Heart left ventricle (tissue), 16 donors: ENCODE data around the gene PLXNC1. TPM values are rescaled to one million over a fixed set of nuclear protein-coding genes. Genes with fewer than 3 reads are reported as not detected.

Source experiments
- ATAC-seq, 4 donors: fragments of 200-7000 bp; cut with Tn5 transposase; one replicate each; pipeline ENCODE4 v1.9.1; 2020 to 2022; ENCODE audit warnings: moderate library complexity in 4 of 4, mild to moderate bottlenecking in 3 of 4, moderate number of reproducible peaks in 1 of 4
- DNase-seq, 5 donors: peaks; one replicate each; pipeline ENCODE4 v3.0.0-alpha.2; 2020
- H3K27ac ChIP-seq, 12 donors: fragments of 200-600 bp; sonication (generic) in 4 of 12; one replicate each; pipeline versions ENCODE4 v1.5.0 to v1.8.0; 2016 to 2022; ENCODE audit warnings: mild to moderate bottlenecking in 2 of 12
- H3K27me3 ChIP-seq, 9 donors: fragments of 200-600 bp; sonication (generic) in 2 of 9; one replicate each; pipeline versions ENCODE4 v1.5.1 to v1.8.0; 2016 to 2022; ENCODE audit warnings: mild to moderate bottlenecking in 3 of 9
- H3K36me3 ChIP-seq, 9 donors: fragments of 200-600 bp; sonication (generic) in 2 of 9; one replicate each; pipeline versions ENCODE4 v1.5.0 to v1.8.0; 2018 to 2022; ENCODE audit warnings: mild to moderate bottlenecking in 2 of 9
- H3K4me1 ChIP-seq, 12 donors: fragments of 200-600 bp; sonication (generic) in 4 of 12; one replicate each; pipeline versions ENCODE4 v1.5.0 to v1.8.0; 2016 to 2022; ENCODE audit warnings: mild to moderate bottlenecking in 3 of 12
- H3K4me3 ChIP-seq, 12 donors: fragments of 200-600 bp; sonication (generic) in 4 of 12; one replicate each; pipeline versions ENCODE4 v1.5.0 to v1.8.0; 2017 to 2022; ENCODE audit warnings: mild to moderate bottlenecking in 9 of 12, moderate library complexity in 4 of 12
- H3K9me3 ChIP-seq, 12 donors: fragments of 200-600 bp; sonication (generic) in 4 of 12; one replicate each; pipeline versions ENCODE4 v1.5.0 to v1.8.0; 2016 to 2022; ENCODE audit warnings: mild to moderate bottlenecking in 1 of 12
- CTCF ChIP-seq, 12 donors: fragments of 200-600 bp; sonication (generic) in 4 of 12; IDR thresholded peaks; one replicate each; pipeline versions ENCODE4 v1.5.0 to v1.8.0; 2018 to 2022; ENCODE audit warnings: antibody characterized with exemption in 12 of 12, mild to moderate bottlenecking in 5 of 12
- POLR2A ChIP-seq, 2 donors: fragments of 450-650 bp; IDR thresholded peaks; one replicate each; pipeline ENCODE4 v1.6.1; 2017; ENCODE audit warnings: antibody characterized with exemption in 2 of 2, mild to moderate bottlenecking in 2 of 2, moderate library complexity in 2 of 2
- WGBS, 4 donors: extraction: QIAGEN DNeasy Blood & Tissue Kit in 2 of 4; methylation state at CpG; one replicate each; pipeline versions ENCODE4 v1.1.5 to v1.1.7; 2013 to 2018; 5-methylcytosine and 5-hydroxymethylcytosine counted together
- intact Hi-C, 10 donors: fragments of 100-400 bp; cut with DNase I; formaldehyde crosslinking; loops; one replicate each; pipeline versions ENCODE4 v1.11.1 to v1.14.2; 2022
- polyA plus RNA-seq, 2 donors: library from polyadenylated mRNA; stranded (reverse); fragments of 200-250 nt; gene quantifications; one replicate each; pipeline ENCODE4 v1.2.3, GENCODE V29; 2013
- total RNA-seq, 9 donors: library from RNA; depleted of rRNA in 2 of 9; stranded (reverse); fragments of >200 nt in 2 of 9; fragmentation: NEBNext Ultra II Directional in 3 of 9; extraction: Animal tissue kit (Norgen Biotek cat#: 25700) in 3 of 9; gene quantifications; one replicate each; pipeline versions ENCODE4 v1.1.0 to v1.2.4, GENCODE V29; 2016 to 2023
- donor health status: ischemic (EF 13 %, LVEDD 7.1; RV severe dilation, severe dysfunction).
- donor health status: healthy with polysubstance abuse.
- donor health status: DM: no; HTN: yes; CAD: no.
- donor health status: DM: no; HTN: no; CAD: no.
- donor health status: ischemic (EF 25% LVEDD 6.9; RV normal size, moderate dysfunction).
- donor health status: ischemic (EF 25% LVEDD 5.7; RV mildly dilated, moderate dysfunction).
- donor health status: healthy.
- donor health status: DM: yes; HTN: yes; CAD: no.
- donor health status: ischemic (EF 35%, LVEDD 5.7; RV mildly dilated, moderate dysfunction).
- donor health status: nonischemic (EF 11% LVEDD 7.7; RV severe dilation, severe dysfunction).
- donor health status: DM: yes; HTN: yes; CAD: no.
- donor health status: PGD.
- donor health status: ischemic (EF 29% LVEDD 5.4; RV normal size, mild dysfunction).
- donor health status: nonischemic (EF 23%, LVEDD 6.1; RV moderate dilation, normal function).

The PLXNC1 gene
- total and polyA plus RNA-seq, 11 donors: 0.84 to 18.4 (median 3.1) TPM

- no peak overlapping the region for H3K27ac ChIP-seq
- DNase-seq (no peak), ATAC-seq (no peak)
- intact Hi-C loops: no loop called here
- no peaks in the 10 kb centered on the region for H3K9me3 ChIP-seq
- no peak overlapping the region for H3K4me3 ChIP-seq
- H3K27me3 ChIP-seq: no peaks in the 10 kb centered on the region
- H3K4me1 ChIP-seq: no peaks in the 10 kb centered on the region
- H3K36me3 ChIP-seq: peaks cover 0 to 21% (median 0%) of the 10 kb centered on the region in 9 donors
- 59 to 98% (median 97%) methylated on average over 2 of the region's 2 CpGs for WGBS, 4 donors
- TF ChIP-seq CTCF (IDR thresholded peaks at IDR 0.05): no peak
These were observed 71.4 kb downstream of the PLXNC1 start for GRCh38 chr12:94219622-94220302.

GRCh38 chr12:94220804-94221203 lies 72.4 kb downstream of the PLXNC1 start:
- ATAC-seq: no peak
- intact Hi-C loops: no loop called here
- 92 to 97% (median 96%) methylated on average over 4 to 5 of the region's 5 CpGs for WGBS, 4 donors
- no peak overlapping the region for H3K27ac ChIP-seq
- H3K9me3 ChIP-seq: no peaks in the 10 kb centered on the region
- H3K27me3 ChIP-seq: no peaks in the 10 kb centered on the region
- TF ChIP-seq CTCF (IDR thresholded peaks at IDR 0.05) (no peak), POLR2A (IDR thresholded peaks at IDR 0.05) (no peak)
- DNase-seq: no peak
- H3K36me3 ChIP-seq: peaks cover 0 to 25% (median 0%) of the 10 kb centered on the region in 9 donors
- no peak overlapping the region for H3K4me3 ChIP-seq
- no peaks in the 10 kb centered on the region for H3K4me1 ChIP-seq

- intact Hi-C loops: no loop called here
- no peak overlapping the region for H3K27ac ChIP-seq
- H3K9me3 ChIP-seq: no peaks in the 10 kb centered on the region
- no peak for ATAC-seq
- 95 to 98% (median 97%) methylated on average over 4 of the region's 4 CpGs for WGBS, 4 donors
- H3K36me3 ChIP-seq: peaks cover 0 to 42% (median 0%) of the 10 kb centered on the region in 9 donors
- H3K4me1 ChIP-seq: no peaks in the 10 kb centered on the region
- no peak overlapping the region for H3K4me3 ChIP-seq
- DNase-seq: no peak
- no peak for TF ChIP-seq CTCF (IDR thresholded peaks at IDR 0.05)
- TF ChIP-seq POLR2A (IDR thresholded peaks at IDR 0.05): no peak
- H3K27me3 ChIP-seq: no peaks in the 10 kb centered on the region
These were observed 74.1 kb downstream of the PLXNC1 start for GRCh38 chr12:94222351-94223084.

- DNase-seq (no peak), ATAC-seq (no peak)
- Histone ChIP-seq H3K4me3 (no peak overlapping the region), H3K27me3 (no peaks in the 10 kb centered on the region), H3K36me3 (peaks cover 0 to 42% (median 0%) of the 10 kb centered on the region in 9 donors), H3K4me1 (no peaks in the 10 kb centered on the region), H3K27ac (no peak overlapping the region), H3K9me3 (no peaks in the 10 kb centered on the region)
- TF ChIP-seq CTCF (IDR thresholded peaks at IDR 0.05): no peak
- intact Hi-C loops: no loop called here
- WGBS, 4 donors: 90 to 93% (median 92%) methylated on average over 7 of the region's 7 CpGs
These were observed 75.5 kb downstream of the PLXNC1 start for GRCh38 chr12:94223842-94224241.
